UCSD-AML1 (cell line): ENCODE data around the gene TNIP1.

ENCODE experiments used
- DNase-seq: peaks from one replicate; lab custom pipeline; 2025; ENCODE audit not compliant: unreplicated experiment; lab: John Stamatoyannopoulos, UW

The TNIP1 gene, protein sequence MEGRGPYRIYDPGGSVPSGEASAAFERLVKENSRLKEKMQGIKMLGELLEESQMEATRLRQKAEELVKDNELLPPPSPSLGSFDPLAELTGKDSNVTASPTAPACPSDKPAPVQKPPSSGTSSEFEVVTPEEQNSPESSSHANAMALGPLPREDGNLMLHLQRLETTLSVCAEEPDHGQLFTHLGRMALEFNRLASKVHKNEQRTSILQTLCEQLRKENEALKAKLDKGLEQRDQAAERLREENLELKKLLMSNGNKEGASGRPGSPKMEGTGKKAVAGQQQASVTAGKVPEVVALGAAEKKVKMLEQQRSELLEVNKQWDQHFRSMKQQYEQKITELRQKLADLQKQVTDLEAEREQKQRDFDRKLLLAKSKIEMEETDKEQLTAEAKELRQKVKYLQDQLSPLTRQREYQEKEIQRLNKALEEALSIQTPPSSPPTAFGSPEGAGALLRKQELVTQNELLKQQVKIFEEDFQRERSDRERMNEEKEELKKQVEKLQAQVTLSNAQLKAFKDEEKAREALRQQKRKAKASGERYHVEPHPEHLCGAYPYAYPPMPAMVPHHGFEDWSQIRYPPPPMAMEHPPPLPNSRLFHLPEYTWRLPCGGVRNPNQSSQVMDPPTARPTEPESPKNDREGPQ

GRCh38 chr5:151080613-151081430 is at the start of gene TNIP1:
TSS of gene TNIP1 (minus strand) at chr5:151081034. CDS start at chr5:151065095, 15,939 bp downstream.
- DNase-seq: peak; percentile 93

DNA sequence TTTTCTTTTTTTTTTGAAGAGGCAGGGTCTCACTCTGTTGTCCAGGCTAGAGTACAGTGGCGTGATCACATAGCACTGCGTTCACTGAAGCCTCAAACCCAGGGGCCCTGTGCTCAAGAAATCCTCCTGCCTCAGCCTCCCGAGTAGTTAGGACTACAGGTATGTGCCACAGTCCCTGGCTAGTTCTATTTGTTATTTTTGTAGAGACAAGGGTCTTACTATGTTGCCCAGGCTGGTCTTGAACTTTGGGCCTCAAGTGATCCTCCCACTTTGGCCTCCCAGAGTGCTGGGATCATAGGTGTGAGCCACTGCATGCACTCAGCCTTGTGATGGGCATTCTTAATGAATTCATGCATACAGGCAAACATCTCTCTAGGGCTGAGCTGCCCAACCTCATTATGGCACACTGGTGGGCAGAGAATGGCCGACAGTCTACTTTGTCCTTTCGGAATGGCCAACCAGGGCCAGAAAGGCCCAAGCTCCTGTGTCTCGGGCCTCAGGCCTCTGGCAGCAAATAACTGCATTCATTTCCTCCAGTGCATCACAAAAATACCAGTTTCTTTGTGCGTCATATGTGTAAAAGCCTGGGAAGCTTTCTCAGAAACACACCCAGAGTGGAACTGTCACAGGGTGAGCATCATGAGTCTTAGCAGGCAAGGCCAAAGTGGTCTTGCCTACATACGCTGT is 49.5 kb upstream of the TNIP1 start:
- no peak for DNase-seq

DNA sequence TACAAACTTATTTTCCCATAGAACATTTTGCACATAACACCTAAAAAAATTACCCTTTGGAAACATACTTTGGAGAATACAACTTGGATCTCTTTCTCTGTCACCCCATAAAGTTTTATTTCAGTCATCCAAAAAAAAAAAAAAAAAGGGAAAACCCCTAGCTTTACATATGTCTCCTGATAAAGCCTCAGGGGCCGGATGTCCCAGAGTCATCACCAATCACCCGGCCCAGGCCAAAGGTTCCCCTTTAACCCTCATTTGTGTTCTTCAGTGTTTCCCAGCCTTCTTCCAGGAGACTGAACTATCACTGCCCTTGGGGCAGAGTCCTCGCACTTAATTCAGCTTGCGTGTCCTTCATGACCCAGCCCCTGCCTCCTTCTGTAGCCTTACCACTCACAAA is 48.0 kb upstream of the TNIP1 start:
- no peak for DNase-seq

DNA sequence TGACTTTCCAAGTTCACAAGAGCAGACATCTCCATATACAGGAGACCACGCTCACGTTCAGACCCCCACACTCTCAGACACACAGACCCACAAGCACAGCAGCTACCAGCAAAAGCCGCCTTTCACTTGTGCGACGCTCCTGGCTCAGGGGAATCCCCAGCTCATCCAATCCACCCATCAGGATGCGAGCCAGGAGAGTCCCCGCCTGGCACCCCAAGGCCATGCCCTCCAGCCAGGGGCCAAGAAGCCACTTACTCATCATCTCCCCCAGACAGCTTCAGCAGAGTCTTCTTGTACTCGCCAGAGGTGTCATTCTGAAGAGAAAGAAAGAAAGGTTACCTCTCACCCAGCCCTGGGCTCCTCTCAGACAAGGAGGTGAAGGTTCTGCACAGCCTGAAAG is 47.1 kb upstream of the TNIP1 start:
- DNase-seq: no peak

- DNase-seq: peak; percentile 72
Observed at GRCh38 chr5:151126199-151126645, 45.4 kb upstream of the TNIP1 start.

GRCh38 chr5:151125421-151125820 is 44.6 kb upstream of the TNIP1 start:
- DNase-seq: no peak

- no peak for DNase-seq
Observed at GRCh38 chr5:151123897-151124751, 43.3 kb upstream of the TNIP1 start.

DNA sequence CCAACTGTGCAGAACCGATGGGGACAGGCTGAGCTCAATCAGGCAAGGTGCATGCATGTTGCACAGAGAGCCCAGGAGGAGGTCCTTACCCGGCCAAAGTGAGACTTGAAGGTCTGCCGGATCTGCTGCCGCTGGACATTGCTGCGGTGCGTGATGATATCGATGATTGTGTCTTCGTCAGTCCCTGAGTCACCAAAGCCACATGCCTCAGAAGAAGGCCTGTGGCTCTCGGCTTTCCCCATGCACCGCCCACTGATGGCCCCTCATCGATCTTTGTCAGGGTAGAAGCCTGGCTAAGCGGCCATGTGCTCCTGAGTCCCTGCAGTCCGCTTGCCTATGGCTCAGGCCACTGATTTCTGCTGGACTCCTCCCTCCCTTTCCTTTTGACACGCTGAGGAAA is 42.0 kb upstream of the TNIP1 start:
- no peak for DNase-seq

GRCh38 chr5:151121665-151122064 is 40.8 kb upstream of the TNIP1 start:
- no peak for DNase-seq

GRCh38 chr5:151121095-151121494 is 40.3 kb upstream of the TNIP1 start:
- DNase-seq: no peak

GRCh38 chr5:151118913-151119575 is 38.2 kb upstream of the TNIP1 start:
- no peak for DNase-seq

GRCh38 chr5:151115272-151115905 is 34.6 kb upstream of the TNIP1 start:
- DNase-seq: peak; percentile 74

DNA sequence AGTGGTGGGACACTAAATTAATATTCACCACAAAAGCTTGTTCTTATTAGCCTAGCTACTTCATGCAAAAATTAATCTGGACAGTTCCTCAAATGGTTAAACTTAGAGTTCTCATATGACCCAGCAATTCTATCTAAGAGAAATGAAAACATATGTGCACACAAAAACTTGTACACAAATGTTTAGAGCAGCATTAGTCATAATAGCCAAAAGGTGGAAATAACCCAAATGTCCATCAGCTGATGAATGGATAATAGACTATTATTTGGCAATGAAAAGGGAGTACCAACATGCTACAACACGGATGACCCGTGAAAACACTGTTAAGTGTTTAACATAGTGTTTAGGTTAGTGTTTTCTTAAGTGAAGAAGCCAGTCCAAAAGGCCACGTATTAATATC is 32.8 kb upstream of the TNIP1 start:
- DNase-seq: no peak

DNA sequence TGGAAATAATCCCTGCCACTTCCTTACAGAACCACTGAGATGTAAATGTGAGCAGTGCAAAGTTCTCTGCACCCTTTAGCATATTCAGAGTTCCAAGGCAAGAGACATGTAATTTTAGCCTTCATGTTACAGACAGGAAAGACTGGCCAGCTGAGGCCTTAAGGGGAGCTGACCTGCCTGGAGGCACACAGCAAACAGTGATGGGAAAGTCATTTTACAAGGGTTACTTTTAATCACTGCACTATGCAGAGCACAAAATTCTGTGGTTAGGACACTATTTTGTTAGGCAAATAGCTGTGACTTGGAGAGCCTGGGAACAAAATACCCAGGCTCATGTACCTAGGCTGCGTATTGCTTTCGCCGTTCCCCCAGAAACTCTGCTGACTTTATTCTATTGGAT is 30.2 kb upstream of the TNIP1 start:
- no peak for DNase-seq

DNA sequence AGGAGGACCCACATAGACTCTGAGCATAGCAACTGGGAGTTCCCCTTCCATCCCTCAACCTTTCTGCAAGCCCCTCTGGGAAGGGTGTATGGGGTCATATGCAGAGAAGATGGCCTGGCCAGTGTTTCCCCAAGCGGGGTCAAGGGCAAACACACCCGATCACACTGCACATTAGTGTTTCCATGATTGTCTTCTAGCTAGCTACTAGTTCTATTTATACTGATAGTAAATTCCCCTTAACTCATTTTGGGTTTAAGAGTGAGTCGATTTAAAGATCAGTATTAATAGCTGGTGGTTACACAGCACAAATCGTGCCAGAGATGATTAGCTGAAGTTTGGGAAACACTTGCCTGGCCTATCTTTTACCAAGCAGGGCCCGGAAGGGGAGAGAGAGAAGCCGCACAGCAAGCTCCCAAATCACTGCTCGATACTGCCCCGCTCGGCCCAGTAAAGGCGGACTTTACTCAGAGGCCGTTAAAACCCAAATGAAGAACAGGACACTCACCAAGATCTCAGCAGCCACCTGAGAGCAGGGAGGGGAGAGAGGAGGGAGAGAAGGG is 29.4 kb upstream of the TNIP1 start:
- no peak for DNase-seq

GRCh38 chr5:151108566-151108965 is 27.7 kb upstream of the TNIP1 start:
- DNase-seq: no peak

DNA sequence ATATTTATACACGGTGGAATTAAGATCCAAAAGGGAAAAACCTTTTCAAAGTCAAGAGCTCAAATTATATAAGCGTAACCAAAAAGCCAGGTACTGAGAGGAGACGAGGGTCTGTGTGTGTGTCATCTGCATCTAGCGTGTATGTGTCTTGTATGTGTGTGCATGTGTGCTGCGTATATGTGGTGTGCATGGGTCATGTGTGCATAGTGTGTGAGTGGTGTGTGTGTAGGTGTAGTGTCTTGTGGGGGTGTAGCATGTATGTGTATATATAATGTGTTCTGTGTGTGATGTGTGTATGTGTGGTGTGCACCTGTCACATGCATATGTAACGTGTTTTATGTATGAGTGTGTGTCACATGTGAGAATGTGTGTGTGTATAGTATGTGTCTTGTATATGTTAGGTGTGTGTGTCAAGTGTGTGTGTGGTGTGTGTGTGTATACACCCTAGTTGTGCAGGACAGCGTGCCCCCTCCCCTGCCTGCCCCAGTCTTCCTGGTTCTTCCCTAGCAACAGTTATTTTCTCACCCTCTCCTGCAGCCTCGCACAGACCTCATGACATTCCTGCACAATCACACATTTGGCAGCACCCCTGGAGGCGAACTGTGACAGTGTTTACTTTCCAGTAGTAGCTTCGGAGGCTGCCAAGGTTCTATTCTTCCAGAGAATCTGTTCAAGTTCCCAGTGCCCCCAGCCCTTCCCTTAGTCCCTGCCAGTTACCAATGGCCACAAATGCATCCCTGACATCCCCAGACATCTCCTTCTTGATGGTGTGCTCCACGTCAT is 27.1 kb upstream of the TNIP1 start:
- no peak for DNase-seq

GRCh38 chr5:151107084-151107483 is 26.2 kb upstream of the TNIP1 start:
- no peak for DNase-seq
